ENCODE data around the gene RNFT2. TPM values are rescaled to one million over a fixed set of nuclear protein-coding genes. Genes with fewer than 3 reads are reported as not detected.

RNFT2 gene
- total RNA-seq, 1 donor from 2014 or later, result 0.62 TPM

Other genes starting within 250 kb of the RNFT2 start
- 4.1 TPM for gene MAP1LC3B2, start 178.9 kb upstream of the RNFT2 start, total RNA-seq
- gene SPRING1, start 246 bp upstream of the RNFT2 start, total RNA-seq, result 8.0 TPM
- gene HRK, start 143.1 kb downstream of the RNFT2 start, total RNA-seq, result 0.27 TPM
- 5.5 TPM for gene FBXW8, start 172.6 kb downstream of the RNFT2 start, total RNA-seq